Muscle layer of duodenum (tissue), 2 donors: Measurements from ENCODE around the gene GALNT9.
A peak's percentile ranks its signal among the peaks of the same experiment; 100 is the strongest.

Experiments
- H3K27ac ChIP-seq: one replicate; pipeline ENCODE4 v1.7.0; 2013; ENCODE audit warnings: mild to moderate bottlenecking, low read length
- H3K27me3 ChIP-seq: one replicate; pipeline ENCODE4 v1.7.0; 2013; ENCODE audit warnings: low read depth, mild to moderate bottlenecking, control low read depth, low read length
- H3K36me3 ChIP-seq, 2 donors: one replicate each; pipeline ENCODE4 v1.7.0; 2013; ENCODE audit warnings: low read length in 2 of 2, control low read depth in 1 of 2, mild to moderate bottlenecking in 1 of 2; ENCODE audit not compliant: insufficient read depth in 2 of 2, control insufficient read depth in 1 of 2
- H3K4me1 ChIP-seq, 2 donors: one replicate each; pipeline ENCODE4 v1.7.0; 2013; ENCODE audit warnings: low read length in 2 of 2, mild to moderate bottlenecking in 2 of 2, control low read depth in 1 of 2, moderate library complexity in 1 of 2; ENCODE audit not compliant: insufficient read depth in 2 of 2, control insufficient read depth in 1 of 2
- H3K4me3 ChIP-seq, 2 donors: one replicate each; pipeline ENCODE4 v1.7.0; 2013; ENCODE audit warnings: low read length in 2 of 2, low read depth in 1 of 2, mild to moderate bottlenecking in 1 of 2
- H3K9me3 ChIP-seq, 2 donors: one replicate each; pipeline ENCODE4 v1.7.0; 2013; ENCODE audit warnings: low read length in 2 of 2, control low read depth in 1 of 2, mild to moderate bottlenecking in 1 of 2; ENCODE audit not compliant: control insufficient read depth in 1 of 2
- donor health status: healthy.

GALNT9 gene

GRCh38 chr12:132211816-132212215 lies 117.6 kb downstream of the GALNT9 start:
- H3K9me3 ChIP-seq = peaks cover 0 to 2% of the 10 kb centered on the region in 2 donors
- no peaks in the 10 kb centered on the region for H3K27me3 ChIP-seq
- no peak overlapping the region for H3K27ac ChIP-seq
- no peak overlapping the region for H3K4me3 ChIP-seq
- H3K36me3 ChIP-seq = no peaks in the 10 kb centered on the region
- H3K4me1 ChIP-seq = no peaks in the 10 kb centered on the region

GRCh38 chr12:132211326-132211725 lies 118.1 kb downstream of the GALNT9 start:
- Histone ChIP-seq H3K4me3 (no peak overlapping the region), H3K4me1 (no peaks in the 10 kb centered on the region)

GRCh38 chr12:132210223-132211055 lies 119.0 kb downstream of the GALNT9 start:
- no peak overlapping the region for H3K4me3 ChIP-seq
- peaks cover 3% of the 10 kb centered on the region for H3K27me3 ChIP-seq
- peaks cover 0 to 6% of the 10 kb centered on the region in 2 donors for H3K4me1 ChIP-seq
- H3K9me3 ChIP-seq = peaks cover 0 to 2% of the 10 kb centered on the region in 2 donors
- H3K36me3 ChIP-seq = no peaks in the 10 kb centered on the region
- H3K27ac ChIP-seq = no peak overlapping the region

More at GRCh38 chr12:132211326-132211725, 118.1 kb downstream of the GALNT9 start:
- H3K27me3 ChIP-seq = no peaks in the 10 kb centered on the region
- peaks cover 0 to 2% of the 10 kb centered on the region in 2 donors for H3K9me3 ChIP-seq
- no peaks in the 10 kb centered on the region for H3K36me3 ChIP-seq
- H3K27ac ChIP-seq = no peak overlapping the region

- H3K4me1 ChIP-seq = peaks cover 0 to 13% of the 10 kb centered on the region in 2 donors
- no peak overlapping the region for H3K27ac ChIP-seq
- H3K36me3 ChIP-seq = no peaks in the 10 kb centered on the region
- no peak overlapping the region for H3K4me3 ChIP-seq
- peaks cover 10% of the 10 kb centered on the region for H3K27me3 ChIP-seq
- H3K9me3 ChIP-seq = peaks cover 0 to 2% of the 10 kb centered on the region in 2 donors
Measured at GRCh38 chr12:132209619-132210222, 119.7 kb downstream of the GALNT9 start.

- Histone ChIP-seq H3K4me1 (peaks cover 0 to 17% of the 10 kb centered on the region in 2 donors), H3K4me3 (no peak overlapping the region), H3K9me3 (peaks cover 0 to 2% of the 10 kb centered on the region in 2 donors), H3K27ac (no peak overlapping the region), H3K36me3 (no peaks in the 10 kb centered on the region), H3K27me3 (peaks cover 21% of the 10 kb centered on the region)
Measured at GRCh38 chr12:132208153-132208823, 121.1 kb downstream of the GALNT9 start.

GRCh38 chr12:132207083-132207775 lies 122.2 kb downstream of the GALNT9 start:
- Histone ChIP-seq H3K9me3 (peaks cover 0 to 2% of the 10 kb centered on the region in 2 donors), H3K27me3 (peaks cover 21% of the 10 kb centered on the region), H3K36me3 (no peaks in the 10 kb centered on the region), H3K4me3 (no peak overlapping the region), H3K27ac (no peak overlapping the region), H3K4me1 (peaks cover 0 to 17% of the 10 kb centered on the region in 2 donors)

GRCh38 chr12:132206046-132206434 lies 123.3 kb downstream of the GALNT9 start:
- Histone ChIP-seq H3K9me3 (peaks cover 0 to 2% of the 10 kb centered on the region in 2 donors), H3K27ac (no peak overlapping the region), H3K36me3 (no peaks in the 10 kb centered on the region), H3K4me1 (peaks cover 0 to 17% of the 10 kb centered on the region in 2 donors), H3K27me3 (peaks cover 21% of the 10 kb centered on the region), H3K4me3 (no peak overlapping the region)

- H3K27ac ChIP-seq = no peak overlapping the region
- H3K9me3 ChIP-seq = peaks cover 0 to 2% of the 10 kb centered on the region in 2 donors
- peaks cover 21% of the 10 kb centered on the region for H3K27me3 ChIP-seq
- peaks cover 0 to 17% of the 10 kb centered on the region in 2 donors for H3K4me1 ChIP-seq
- no peaks in the 10 kb centered on the region for H3K36me3 ChIP-seq
- H3K4me3 ChIP-seq = peak overlapping the region in 1 of 2 donors; percentile 51
Measured at GRCh38 chr12:132205271-132206045, 123.9 kb downstream of the GALNT9 start.

- H3K27ac ChIP-seq = no peak overlapping the region
- peak overlapping the region in 1 of 2 donors; percentile 51 for H3K4me3 ChIP-seq
- H3K27me3 ChIP-seq = peaks cover 21% of the 10 kb centered on the region
Measured at GRCh38 chr12:132204793-132205270, 124.6 kb downstream of the GALNT9 start.

GRCh38 chr12:132204063-132204792 lies 125.2 kb downstream of the GALNT9 start:
- Histone ChIP-seq H3K36me3 (no peaks in the 10 kb centered on the region), H3K4me1 (peaks cover 0 to 17% of the 10 kb centered on the region in 2 donors), H3K9me3 (no peaks in the 10 kb centered on the region), H3K4me3 (no peak overlapping the region), H3K27me3 (peaks cover 21% of the 10 kb centered on the region), H3K27ac (no peak overlapping the region)

More at GRCh38 chr12:132204793-132205270, 124.6 kb downstream of the GALNT9 start:
- no peaks in the 10 kb centered on the region for H3K9me3 ChIP-seq
- peaks cover 0 to 17% of the 10 kb centered on the region in 2 donors for H3K4me1 ChIP-seq
- no peaks in the 10 kb centered on the region for H3K36me3 ChIP-seq
